Measurements from ENCODE around the gene NCOR2.

The NCOR2 gene

DNA sequence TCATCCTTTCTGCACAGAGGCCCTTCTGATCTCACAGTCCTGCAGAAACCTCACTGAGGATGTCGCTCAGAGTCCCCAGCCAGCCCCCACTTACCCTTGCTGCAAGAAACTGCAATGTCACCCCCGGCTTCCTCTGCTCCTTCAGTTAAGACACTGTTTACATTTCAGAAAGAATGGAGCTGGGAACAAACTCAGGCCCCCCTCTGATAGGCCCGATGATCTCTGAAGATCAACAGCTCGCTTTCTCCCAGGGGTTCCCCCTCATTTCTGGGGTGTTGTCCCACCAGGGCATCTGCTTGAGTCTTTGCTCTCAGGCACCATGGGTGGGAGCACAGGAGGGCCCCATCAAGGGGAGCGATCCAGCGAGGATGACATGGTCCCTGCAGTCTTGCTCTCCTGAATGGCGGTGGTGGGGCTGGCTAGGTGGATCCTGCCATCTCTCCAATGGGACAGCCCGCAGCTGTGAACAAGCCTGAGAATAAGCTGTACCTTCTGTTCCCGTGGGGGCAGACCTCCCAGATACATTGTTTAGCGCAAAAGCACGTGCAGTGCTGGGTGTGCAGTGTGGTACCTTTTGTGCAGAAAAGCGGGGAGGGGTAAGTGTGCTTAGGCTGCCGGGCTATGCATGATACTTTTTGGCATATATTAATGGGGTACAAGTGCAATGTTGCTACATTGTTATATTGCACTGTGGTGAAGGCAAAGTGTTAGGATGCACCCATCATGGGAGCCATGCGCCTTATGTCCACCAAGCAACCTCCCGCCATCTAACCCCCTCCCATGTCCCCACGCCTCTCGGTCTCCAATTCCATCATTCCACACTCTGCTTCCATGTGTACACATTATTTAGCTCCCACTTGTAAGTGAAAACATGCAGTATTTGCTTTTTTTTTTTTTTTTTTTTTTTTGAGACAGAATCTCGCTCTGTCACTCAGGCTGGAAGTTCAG is 6.7 kb upstream of the NCOR2 start:
- DNase-seq: no peak

DNA sequence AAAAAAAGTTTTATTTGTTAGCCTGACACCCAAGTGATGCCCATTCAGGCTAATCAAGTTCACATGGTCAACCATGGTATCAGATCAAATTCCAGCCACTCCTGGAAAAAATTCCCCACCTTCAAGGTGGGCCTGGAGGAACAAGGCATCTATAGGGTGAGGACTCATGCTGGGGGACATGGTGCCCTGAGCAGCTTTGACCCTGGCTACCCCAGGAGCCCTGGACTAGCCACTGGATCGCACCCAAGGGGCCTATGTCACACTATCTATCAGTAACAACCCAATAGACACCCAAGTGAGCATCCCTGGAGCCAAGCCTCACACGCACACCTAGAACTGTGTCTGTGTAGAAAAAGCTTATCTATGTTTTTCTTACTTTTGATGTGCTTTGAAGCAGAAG is 4.1 kb upstream of the NCOR2 start:
- DNase-seq: no peak

DNA sequence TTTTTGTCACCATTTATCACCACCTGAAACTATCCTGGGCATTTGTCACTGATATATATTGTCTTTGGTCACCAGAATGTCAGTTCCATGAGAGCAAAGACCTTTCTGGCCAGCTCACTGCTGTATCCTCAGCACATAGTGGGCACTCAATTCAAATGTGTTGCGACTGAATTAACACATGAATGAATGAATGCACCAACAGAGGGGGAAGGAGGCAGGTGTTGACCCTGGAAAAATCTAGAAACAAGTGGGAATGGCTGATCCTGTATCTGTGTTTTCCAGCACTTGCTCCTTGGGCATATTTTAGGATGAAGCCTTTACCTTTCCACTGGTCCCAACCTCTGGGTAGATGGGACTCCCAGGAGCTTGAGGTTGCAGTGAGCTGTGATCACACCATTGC is 3.4 kb upstream of the NCOR2 start:
- no peak for DNase-seq

DNA sequence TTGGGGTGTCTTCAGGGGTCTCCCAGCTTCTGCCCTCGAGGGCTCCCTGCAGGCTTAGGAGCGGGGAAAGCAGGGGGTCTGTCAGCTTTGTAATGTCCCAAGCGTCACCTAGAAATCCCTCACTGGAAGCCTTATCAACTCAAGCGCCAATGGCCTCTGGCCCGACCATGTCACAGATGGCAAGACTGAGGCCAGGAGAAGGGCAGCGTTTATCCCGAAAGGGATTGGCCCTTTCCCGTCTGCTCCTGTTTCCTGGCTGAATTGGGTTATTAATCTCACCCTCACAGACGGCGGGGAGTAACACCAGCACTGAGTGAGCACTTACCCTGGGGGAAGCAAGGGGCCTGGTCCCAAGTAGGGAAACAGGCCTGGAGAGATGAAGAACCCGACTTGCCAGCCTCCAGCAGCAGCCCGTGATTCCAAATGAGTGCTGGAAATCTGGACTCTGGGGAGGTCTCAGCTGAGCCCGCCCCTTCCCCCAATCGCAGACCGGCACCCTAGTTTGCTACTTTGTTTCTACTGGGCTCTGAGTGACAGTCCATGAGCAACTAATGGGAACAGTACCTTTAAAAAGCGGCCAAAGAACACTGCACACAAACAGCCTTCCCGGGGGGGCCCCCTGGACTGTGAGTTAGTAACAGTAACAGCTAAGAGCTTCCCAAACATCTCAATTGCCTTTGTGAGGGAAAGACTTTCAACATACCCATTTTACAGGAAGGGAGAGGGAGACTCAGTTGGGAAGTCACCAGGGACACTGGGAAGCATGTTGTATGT is 2.1 kb upstream of the NCOR2 start:
- no peak for DNase-seq

DNA sequence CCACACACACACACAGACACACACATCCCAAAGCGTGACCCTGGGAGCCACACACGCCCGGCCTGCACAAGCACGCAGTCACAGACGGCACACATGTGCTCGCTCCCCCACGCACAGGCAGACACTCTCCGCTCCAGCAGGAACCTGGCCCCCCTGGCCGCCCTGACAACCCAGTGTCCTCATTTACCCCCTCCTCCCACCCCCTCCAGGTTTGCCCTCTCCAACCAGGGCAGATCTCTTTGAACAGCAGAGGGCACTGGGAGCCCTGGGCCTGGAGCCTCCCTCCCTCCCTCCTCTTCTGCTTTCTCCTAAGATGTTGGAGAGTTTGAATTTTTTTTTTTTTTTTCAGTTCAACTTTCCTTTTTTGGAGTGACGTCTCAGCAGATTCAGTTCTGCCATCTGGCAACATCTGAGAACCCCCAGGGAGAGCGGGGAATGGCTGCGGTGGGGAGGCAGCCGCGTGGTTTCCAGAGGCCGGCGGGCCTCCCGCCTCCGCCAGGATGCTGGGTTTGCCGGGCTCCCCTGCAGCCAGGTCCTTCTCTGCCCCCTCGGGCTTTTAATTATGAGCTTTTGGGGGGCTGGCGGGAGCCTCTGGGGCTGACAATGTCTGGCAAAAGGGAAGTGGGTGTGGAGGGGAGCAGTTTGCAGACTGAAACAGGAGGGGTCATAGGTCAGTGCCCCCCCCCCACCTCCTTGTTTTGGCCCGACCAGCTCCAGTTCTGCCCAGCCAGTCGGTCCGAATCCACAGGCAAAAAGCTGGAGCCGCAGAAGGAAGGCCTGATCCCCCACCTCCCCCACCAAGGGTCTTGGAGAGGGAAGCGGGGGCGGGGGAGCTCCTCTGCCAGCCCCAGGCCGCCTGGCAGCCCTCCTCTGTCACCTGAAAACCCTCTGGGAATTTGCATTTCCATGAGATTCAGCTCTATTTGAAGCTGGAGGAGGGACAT is 1.3 kb upstream of the NCOR2 start:
- DNase-seq: peak; percentile 87

DNA sequence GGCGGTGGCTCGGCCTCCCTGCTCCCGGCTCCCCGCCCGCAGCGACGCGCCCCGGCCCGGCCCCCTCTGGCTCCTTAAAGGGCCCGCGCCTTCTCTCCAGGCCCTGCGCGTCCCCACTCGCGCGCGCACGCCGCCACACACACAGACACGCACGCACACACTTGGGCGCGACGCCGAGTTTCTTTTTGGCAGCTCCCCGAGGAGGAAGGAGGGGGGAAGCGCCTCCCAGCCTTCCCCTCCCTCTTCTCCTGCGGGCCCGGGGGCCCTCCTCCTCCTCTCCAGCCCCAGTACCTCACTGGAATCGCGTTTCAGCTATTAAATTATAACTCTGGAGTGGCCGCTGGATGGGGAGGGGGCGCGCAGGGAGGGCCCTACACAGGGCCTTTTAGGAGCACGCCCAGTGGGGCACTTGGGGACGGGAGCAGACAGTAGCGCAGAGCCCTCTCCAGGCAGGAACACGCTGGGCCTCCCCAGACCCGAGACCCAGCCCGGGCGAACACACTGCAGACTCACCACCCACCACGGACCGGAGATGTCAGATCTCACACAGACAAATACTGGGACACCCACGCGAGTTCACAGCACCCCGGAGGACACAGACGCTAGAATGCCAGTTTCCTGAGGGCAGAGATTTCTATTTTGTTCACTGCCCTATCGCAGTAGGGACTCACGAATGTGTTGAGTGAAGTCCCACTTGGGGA is 411 bp upstream of the NCOR2 start:
- peak; percentile 88 for DNase-seq

DNA sequence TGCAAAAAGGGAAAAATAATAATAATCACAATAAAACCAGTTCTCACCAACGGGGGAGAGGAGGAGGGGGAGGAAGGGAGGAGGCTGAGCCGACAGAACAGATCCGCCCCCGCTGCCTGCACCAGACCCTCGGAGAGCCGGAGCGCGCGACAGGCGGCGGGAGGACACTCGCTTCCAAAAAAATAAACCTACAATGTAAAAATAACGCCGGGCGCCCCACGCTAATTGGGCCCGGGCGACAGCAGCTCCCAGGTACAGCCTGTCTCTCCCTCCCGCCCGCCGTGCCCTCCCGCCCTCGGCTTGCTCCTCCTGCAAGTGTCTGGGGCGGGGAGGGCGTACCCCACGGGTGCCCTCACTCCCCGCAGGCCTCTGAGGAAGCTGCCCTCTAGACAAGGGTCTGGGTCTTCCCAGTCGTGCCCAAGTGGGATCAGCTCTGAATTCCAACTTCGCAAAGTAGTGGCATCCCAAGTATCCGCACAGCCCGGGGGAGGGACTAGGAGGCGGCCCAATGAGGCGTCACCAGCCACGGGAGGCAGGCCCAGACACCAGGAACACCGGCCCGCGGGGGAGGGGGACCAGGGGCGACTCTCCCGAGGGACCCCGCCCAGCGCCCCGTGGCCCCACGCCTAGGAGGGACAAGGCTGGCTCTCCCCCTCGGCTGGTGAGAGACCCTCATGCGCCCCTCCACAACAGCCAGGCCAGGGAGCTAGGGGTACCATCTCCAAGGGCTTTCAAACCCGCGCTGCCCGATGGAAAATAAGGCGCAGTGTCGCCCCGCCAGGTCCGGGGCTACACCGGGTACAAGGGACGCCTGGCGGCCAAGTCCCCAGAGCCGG is 1.0 kb downstream of the NCOR2 start:
- peak; percentile 86 for DNase-seq

DNA sequence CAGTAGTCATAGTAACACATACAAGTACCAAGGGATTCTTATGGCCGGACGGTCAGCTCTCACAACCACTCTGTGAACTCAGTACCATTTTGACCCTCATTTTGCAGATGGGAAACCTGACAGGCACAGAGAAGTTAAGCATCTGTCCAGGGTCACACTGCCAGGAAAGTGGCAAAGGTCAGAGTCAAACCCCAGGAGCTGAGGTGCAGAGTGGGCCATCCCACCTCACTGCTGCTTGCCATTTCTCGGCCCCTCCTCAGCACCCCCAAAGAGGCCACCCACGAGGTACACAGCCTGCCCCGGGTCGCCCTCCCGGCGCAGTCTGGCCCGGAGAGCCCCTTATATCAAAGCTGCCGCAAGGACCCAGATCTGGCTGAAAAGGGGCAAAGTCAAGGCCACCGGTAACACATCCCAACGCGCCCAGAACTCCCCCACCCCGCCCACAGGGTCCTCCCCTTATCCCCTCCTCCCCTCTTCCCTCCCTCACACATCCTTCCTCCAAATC is 1.7 kb downstream of the NCOR2 start:
- DNase-seq: no peak

DNA sequence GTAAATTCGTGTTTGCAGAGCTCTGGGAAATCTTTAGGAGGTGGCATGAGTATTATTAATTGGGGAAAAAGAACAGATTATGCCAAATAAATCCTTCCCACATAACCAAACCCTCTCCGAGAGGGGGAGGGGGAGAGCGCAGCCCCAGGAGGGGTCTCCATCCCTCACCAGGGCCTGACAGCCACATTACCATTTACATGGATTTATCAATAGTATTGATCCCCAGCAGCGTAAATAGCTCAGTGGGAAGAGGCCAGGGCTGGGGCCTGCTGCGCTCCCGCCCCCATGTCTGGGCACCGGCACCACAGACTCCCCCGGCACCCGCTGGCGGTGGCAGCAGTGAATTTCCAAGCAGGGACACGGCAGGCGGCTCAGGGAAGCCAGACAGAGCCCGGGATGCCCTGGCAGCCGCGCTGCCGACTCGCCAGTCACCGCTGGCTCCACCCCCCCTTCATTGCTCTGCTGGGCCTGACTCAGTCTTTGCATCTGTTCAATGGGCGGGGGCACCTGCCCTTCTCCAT is 2.4 kb downstream of the NCOR2 start:
- no peak for DNase-seq

DNA sequence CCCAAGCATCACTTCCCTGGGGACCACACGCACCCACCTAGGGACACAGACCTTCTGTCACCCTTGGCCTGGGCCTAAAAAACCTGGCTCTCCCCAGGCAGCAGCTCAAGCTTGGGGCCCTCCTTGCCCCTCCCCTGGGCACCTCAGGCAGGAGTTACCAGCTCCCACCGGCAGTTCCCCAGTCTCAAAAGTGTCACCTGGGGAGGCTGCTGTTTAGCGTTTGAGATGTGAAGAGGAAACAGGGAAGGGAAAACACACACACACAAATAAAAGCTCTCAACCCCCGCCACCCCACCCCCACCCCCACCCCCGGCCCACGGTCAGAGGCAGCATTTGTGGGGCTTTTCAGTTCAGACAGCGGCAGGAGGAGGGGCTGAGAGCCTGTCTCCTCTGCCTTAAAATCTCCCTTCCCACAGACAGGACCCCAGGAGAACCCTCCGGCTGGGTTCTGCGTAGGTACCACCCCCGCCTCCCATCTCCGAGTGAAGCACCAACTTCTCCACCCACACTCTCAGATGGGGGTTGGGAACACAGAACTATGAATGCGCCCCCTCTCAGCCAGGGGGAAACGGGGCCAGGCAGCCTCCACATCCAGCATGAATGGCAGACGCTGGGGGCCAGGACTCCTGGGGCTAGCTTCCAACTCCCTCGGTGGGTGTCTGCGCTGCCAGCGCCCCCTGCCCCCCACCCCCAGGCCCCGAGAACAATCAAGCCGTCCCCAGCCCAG is 3.0 kb downstream of the NCOR2 start:
- no peak for DNase-seq

DNA sequence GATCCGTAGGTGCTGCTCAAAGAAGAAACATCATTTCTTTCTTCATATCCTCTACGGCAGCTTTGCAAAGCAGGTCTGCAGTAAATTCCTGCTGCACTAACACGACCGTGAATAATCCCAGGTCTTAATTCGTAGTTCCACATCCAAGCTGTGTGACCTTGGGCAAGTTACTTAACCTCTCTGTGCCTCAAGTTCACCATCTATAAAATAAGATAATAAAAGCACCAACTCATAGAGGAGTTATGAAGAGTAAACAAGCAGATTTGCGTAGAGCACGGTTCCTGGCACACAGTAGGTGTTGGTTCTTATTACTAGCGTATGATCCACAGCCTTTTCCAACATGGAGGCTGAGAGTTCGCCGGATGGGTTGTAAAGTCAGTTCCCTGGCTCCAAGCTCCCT is 3.6 kb downstream of the NCOR2 start:
- DNase-seq: no peak

DNA sequence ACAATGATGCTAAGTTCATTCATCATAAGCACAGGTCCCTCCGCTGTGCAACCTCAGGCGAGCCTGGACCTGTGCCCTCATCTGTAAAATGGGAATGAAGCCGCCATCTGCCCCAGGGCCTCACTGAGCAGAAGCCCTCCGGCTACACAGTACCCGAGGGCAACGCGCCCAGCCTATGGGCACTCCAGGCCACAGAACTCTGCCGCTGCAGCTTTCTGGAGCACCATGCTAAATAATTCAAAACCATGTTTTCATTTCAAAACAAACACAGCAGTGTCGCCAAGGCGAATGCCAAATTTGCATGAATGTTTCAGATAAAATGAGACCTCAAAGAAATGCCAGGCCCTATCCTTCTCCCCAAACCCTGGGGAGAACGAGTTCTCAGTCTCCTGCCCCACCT is 4.0 kb downstream of the NCOR2 start:
- peak; percentile 46 for DNase-seq

DNA sequence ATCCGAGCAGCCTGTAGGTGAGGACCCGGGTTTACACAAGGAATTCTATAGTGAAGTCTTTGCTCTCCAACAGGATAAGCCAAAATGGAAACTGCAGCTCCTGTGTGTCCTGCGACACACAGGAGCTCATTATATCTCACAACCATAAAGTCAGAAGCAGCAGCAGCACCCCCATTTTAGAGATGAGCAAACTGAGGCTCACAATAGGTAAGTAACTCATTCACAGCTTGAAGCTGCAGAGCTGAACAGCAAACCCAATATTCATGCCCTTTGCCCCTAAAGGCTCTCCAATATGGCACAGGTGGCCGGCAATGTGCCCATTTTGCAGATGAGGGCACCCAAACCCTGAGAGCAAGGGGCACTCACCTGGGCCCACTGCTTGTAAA is 4.6 kb downstream of the NCOR2 start:
- DNase-seq: no peak

DNA sequence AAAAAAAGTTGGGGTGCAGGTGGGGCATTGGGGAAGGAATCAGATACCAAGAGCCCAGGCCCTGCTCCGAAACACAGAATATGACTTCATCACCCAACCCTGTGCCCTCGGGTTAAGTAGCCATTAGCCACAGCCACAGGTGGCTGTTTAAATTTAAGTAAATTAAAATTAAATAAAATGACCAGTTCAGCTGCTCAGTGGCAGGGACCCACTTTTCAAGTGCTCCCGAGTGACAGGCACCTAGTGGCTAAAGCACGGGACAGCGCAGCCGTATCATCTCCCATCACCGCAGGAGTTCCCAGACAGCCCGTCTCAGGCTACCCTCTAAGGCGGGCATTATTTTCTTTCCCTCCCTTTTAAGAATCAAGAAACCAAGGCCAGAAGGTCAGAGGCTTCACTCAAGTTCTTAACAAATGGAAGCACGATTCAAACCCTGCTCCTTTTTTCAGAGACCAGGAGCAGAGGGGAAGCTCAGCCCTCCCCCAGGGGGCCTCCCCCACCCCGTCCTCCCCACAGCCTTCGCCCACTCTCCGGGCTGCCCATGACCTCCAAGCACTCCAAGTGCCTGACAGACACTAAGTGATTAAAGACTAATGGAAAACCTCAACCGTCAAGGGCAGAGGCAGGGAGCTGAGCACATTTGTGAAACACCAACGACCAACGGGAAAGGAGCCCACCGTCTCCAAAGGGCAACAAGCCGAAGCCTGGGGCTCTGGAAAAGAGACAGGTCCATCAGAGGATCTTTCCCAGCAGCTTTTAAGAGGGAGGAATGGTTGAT is 5.2 kb downstream of the NCOR2 start:
- no peak for DNase-seq

DNA sequence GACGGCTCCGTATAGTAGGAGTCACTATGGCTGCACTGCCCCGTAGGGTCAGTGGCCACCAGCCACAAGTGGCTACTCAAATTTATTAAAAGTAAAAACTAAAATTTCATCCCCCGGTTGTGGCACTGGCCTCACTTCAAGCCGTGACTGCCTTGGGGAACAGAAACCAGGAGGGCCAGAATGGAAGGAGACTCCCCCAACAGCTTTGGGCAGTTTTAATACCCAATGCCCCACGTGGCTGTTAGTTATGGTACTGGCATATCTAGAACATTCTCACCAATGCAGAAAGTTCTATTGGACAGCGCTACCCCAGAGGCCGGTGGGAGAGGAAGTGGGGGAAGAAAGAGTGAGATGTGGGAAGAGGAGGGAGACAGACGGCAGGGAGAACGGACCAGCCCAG is 6.2 kb downstream of the NCOR2 start:
- DNase-seq: no peak

DNA sequence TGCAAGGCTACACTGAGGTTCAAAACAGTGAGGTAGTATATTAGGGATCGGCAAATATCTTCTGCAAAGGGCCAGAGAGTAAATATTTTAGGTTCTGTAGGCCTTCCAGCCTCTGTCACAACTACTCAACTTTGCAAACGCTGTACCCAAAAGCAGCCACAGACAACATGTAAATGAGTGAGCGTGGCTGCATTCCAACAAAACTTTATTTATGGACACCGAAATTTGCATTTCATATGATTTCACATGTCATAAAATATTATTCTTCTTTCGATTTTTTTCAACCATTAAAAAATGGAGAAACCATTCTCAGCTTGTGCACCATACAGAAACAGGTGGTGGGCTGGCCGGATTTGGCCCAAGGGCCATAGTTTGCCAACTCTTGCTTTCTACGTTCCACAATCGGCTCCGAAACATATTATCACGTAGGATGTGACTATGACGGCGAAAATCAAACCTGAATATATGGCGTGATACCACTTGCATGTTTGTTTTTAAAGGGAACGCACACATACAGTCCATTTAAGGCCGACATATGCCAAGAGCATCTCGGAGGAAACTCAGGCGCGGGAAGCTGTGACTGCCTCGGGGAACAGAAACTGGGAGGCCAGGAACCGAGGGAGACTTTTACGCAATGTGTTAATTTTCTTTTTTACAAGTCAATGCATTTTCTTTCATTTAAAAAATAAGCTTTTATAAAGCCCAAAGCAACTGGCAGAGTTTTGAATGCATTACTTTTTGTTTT is 7.1 kb downstream of the NCOR2 start:
- DNase-seq: no peak

DNA sequence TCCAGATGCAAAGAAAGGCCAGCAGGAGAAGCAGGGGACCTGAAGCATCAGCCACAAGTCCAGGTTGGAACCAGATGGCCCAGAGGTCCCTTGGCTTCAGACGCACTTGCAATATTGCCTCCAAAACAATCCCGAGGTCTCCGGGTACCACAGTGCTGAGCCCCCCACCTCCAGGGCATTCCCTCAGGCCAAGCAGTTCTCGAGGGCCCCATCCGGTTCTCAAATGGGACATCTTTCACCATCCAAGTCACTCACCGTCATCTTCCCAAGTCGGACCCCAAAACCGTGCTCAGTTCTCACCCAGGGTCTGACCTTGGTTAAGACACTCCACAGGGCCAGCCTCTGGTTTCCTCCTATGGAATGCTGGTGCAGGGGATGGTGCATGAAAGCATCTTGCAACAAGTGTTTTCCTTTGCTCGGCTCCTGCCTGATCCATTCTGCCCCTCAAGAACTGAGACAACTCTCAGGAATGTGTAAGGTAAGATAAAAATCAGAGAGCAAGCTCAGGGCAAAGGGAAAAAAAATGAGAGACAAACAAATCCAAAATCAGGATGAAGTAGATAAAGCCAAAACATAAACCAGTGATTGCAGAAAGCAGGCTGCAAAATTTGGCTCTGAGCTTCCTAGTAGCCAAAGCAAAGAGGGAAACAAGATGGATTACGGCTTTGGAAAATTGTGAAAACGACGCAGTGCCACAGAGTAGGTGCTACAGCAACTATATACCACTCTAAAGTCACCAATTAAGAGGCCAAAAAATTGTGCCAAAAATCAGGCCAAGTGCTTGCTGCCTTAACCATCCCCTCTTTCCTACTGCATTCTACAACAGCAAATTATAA is 8.0 kb downstream of the NCOR2 start:
- DNase-seq: no peak

DNA sequence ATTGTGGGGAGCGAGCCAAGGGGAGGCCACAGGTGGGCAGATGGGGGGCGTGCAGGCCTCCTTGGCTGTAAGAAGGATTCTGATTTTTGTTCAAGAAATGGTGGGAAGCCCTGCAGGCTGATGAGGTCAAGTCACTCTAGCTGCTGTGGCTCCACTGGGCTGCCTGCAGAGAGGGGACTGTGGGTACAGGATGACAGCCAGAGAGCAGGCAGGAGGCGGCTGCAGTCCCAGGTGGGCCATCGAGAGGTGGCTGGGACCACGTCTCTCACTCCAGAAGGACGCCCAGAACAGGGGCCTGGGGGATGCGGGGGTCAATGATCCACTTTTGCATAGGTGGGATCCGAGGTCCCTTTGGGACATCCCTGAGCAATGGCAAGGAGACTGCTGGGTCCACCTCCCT is 9.1 kb downstream of the NCOR2 start:
- no peak for DNase-seq

Data from DMS53 (cell line).